Endothelial cell of umbilical vein (primary cell): ENCODE data around the gene AMH. TPM values are rescaled to one million over a fixed set of nuclear protein-coding genes. Genes with fewer than 3 reads are reported as not detected.

Experiments
- BruUV-seq: library from RNA; stranded (reverse); fragments of 400-500 nt; replicated peaks from 2 replicates; lab custom pipeline; 2021; lab: Mats Ljungman, UMichigan
- CTCF ChIA-PET: fragments of 300-600, 350-600 bp; sonication (Branson Sonifier 250); formaldehyde crosslinking; loops from one replicate; lab custom pipeline; 2021; ENCODE audit warnings: antibody characterized with exemption, inconsistent platforms; lab: Charles Lee
- POLR2A ChIA-PET: fragments of 300-600, 350-600 bp; sonication (Branson Sonifier 250); formaldehyde crosslinking; loops from one replicate; lab custom pipeline; 2021; ENCODE audit warnings: antibody characterized with exemption, inconsistent platforms; lab: Charles Lee
- DNase-seq: peaks from one replicate; pipeline ENCODE4 v3.0.0-alpha.2; 2011; ENCODE audit warnings: low read depth, low spot score
- FAIRE-seq: peaks from 2 replicates; lab custom pipeline; 2011; peaks lifted over from hg19 to GRCh38; lab: Jason Lieb, UNC
- H2AFZ ChIP-seq: 2 replicates; pipeline ENCODE4 v1.6.0; 2012; ENCODE audit warnings: low read depth, low read length, control low read depth, inconsistent platforms
- H3K27ac ChIP-seq: 2 replicates; pipeline ENCODE4 v1.5.1; 2011; ENCODE audit warnings: low read depth, mild to moderate bottlenecking, control low read depth, low read length, moderate library complexity; ENCODE audit not compliant: insufficient read depth
- H3K27me3 ChIP-seq, 2 experiments: 2 replicates each; pipeline versions ENCODE4 v1.6.0 to v1.6.1; 2011; ENCODE audit warnings: low read length in 2 of 2, mixed read lengths in 1 of 2; ENCODE audit not compliant: control insufficient read depth in 2 of 2, insufficient read depth in 2 of 2
- H3K36me3 ChIP-seq, 2 experiments: 2 replicates in 1 of 2; 3 replicates in 1 of 2; pipeline ENCODE4 v1.5.1; 2011; ENCODE audit warnings: low read length in 2 of 2, mild to moderate bottlenecking in 1 of 2, moderate library complexity in 1 of 2; ENCODE audit not compliant: control insufficient read depth in 2 of 2, insufficient read depth in 2 of 2; ENCODE audit errors: extremely low read depth in 1 of 2
- H3K4me1 ChIP-seq: 3 replicates; pipeline ENCODE4 v1.5.1; 2011; ENCODE audit warnings: mild to moderate bottlenecking, low read length; ENCODE audit not compliant: control insufficient read depth, insufficient read depth; ENCODE audit errors: extremely low read depth
- H3K4me2 ChIP-seq: 2 replicates; pipeline ENCODE4 v1.6.1; 2011; ENCODE audit warnings: low read length, control low read depth, mixed read lengths; ENCODE audit not compliant: insufficient read depth
- H3K4me3 ChIP-seq, 3 experiments: fragments of 200-600 bp in 1 of 3; sonication (generic), shearing (Covaris generic) in 1 of 3; replicated peaks in 1 of 3; 2 replicates each; pipeline ENCODE4 v1.5.1; 2011 to 2016; ENCODE audit warnings: control low read depth in 3 of 3, low read length in 3 of 3, mild to moderate bottlenecking in 2 of 3, inconsistent platforms in 1 of 3, low read depth in 1 of 3, moderate library complexity in 1 of 3; ENCODE audit not compliant: insufficient read depth in 1 of 3
- H3K79me2 ChIP-seq: 2 replicates; pipeline ENCODE4 v1.6.0; 2012; ENCODE audit warnings: low read length, inconsistent platforms; ENCODE audit not compliant: control insufficient read depth, insufficient read depth
- H3K9ac ChIP-seq: replicated peaks from 2 replicates; pipeline ENCODE3; 2011; ENCODE audit warnings: low read length, control low read depth; ENCODE audit not compliant: insufficient read depth; ENCODE audit errors: extremely low read depth
- H3K9me1 ChIP-seq: replicated peaks from 3 replicates; pipeline ENCODE4 v1.6.0; 2011; ENCODE audit warnings: mild to moderate bottlenecking, low read length; ENCODE audit not compliant: control insufficient read depth, insufficient read depth; ENCODE audit errors: extremely low read depth
- H3K9me3 ChIP-seq: replicated peaks from 2 replicates; pipeline ENCODE4 v1.5.1; 2012; ENCODE audit warnings: low read length, inconsistent platforms; ENCODE audit not compliant: control insufficient read depth, insufficient read depth
- H4K20me1 ChIP-seq: replicated peaks from 2 replicates; pipeline ENCODE3; 2011; ENCODE audit warnings: mild to moderate bottlenecking, low read length; ENCODE audit not compliant: control insufficient read depth, insufficient read depth; ENCODE audit errors: extremely low read depth
- CTCF ChIP-seq, 2 donors: IDR thresholded peaks; 1 replicate in 1 of 2; 2 replicates in 1 of 2; pipeline ENCODE4 v1.5.1; 2011; ENCODE audit warnings: low read length in 2 of 2, mild to moderate bottlenecking in 2 of 2, moderate library complexity in 2 of 2, control low read depth in 1 of 2, inconsistent platforms in 1 of 2, low read depth in 1 of 2; ENCODE audit not compliant: insufficient read depth in 1 of 2; ENCODE audit errors: extremely low read depth in 1 of 2
- EZH2 ChIP-seq: IDR thresholded peaks from 2 replicates; pipeline ENCODE4 v1.6.1; 2012; ENCODE audit warnings: borderline replicate concordance, low read depth, mild to moderate bottlenecking, moderate library complexity, low read length, inconsistent platforms; ENCODE audit not compliant: severe bottlenecking
- FOS ChIP-seq: IDR thresholded peaks from 2 replicates; pipeline ENCODE4 v1.6.1; 2011; ENCODE audit warnings: mild to moderate bottlenecking, low read length, moderate library complexity, borderline replicate concordance; ENCODE audit not compliant: insufficient read depth
- GATA2 ChIP-seq: IDR thresholded peaks from 2 replicates; pipeline ENCODE4 v1.7.0; 2011; ENCODE audit warnings: low read depth, mild to moderate bottlenecking, moderate library complexity, mixed read lengths, low read length; ENCODE audit not compliant: insufficient read length, insufficient read depth
- MYC ChIP-seq: IDR thresholded peaks from one replicate; pipeline ENCODE4 v1.6.1; 2011; ENCODE audit warnings: mild to moderate bottlenecking, low read depth, low read length
- POLR2A ChIP-seq: IDR thresholded peaks from 2 replicates; pipeline ENCODE4 v1.6.1; 2012; ENCODE audit warnings: low read depth, mild to moderate bottlenecking, control low read depth, low read length
- POLR2AphosphoS5 ChIP-seq: IDR thresholded peaks from 2 replicates; pipeline ENCODE4 v1.6.1; 2012; ENCODE audit warnings: low read depth, mild to moderate bottlenecking, control low read depth, low read length, moderate library complexity; ENCODE audit not compliant: insufficient read depth
- dilution Hi-C: fragments of 300-500 bp; cut with MboI; formaldehyde crosslinking; loops from one replicate; pipeline ENCODE4 v1.15.0; 2019; ENCODE audit warnings: low sequenced_read_pairs; ENCODE audit not compliant: extremely low pct_ligation_motif_present
- intact Hi-C: fragments of 100-400 bp; cut with micrococcal nuclease; formaldehyde crosslinking; loops from one replicate; pipeline ENCODE4 v1.10.0; 2022
- polyA plus RNA-seq, 4 experiments: library from polyadenylated mRNA; depleted of rRNA in 3 of 4; stranded (reverse) in 3 of 4; unstranded in 1 of 4; fragments of >200 nt; gene quantifications; 2 replicates each; pipeline versions ENCODE4 v1.2.1 to v1.2.3, GENCODE V29; 2011 to 2012; ENCODE audit warnings: missing spikeins in 1 of 4
- total RNA-seq: library from RNA; stranded (reverse); gene quantifications from 2 replicates; pipeline ENCODE4 v1.2.3, GENCODE V29; 2021
- TF ChIP-seq, protein P1 (sequence below): IDR thresholded peaks from 2 replicates; pipeline ENCODE4 v1.6.1; 2011; ENCODE audit not compliant: insufficient read depth, insufficient read length

AMH gene
- total and polyA plus RNA-seq, 2 donors (not counting 3 experiments of a cell fraction or from before 2014, with no cell fraction given): 3.3 to 9.6 TPM

- H3K4me2 ChIP-seq: no peak overlapping the region
- no peak for FAIRE-seq
- no peaks in the 10 kb centered on the region for H3K9me3 ChIP-seq
- TF ChIP-seq EZH2 (no peak), FOS (no peak), GATA2 (no peak), POLR2A (no peak), POLR2AphosphoS5 (no peak), CTCF (IDR thresholded peaks at IDR 0.05; ENCODE audit: extremely low read depth in 1 of 2, insufficient read depth in 1 of 2, low read depth in 1 of 2, low read length in 2 of 2) (no peak), MYC (no peak)
- TF ChIP-seq, protein P1, sequence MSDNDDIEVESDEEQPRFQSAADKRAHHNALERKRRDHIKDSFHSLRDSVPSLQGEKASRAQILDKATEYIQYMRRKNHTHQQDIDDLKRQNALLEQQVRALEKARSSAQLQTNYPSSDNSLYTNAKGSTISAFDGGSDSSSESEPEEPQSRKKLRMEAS: no peak
- H3K4me3 ChIP-seq: no peak overlapping the region
- H3K4me1 ChIP-seq: peaks cover 5% of the 10 kb centered on the region
- intact Hi-C loops (loop anchor here (5.0 kb wide), 1 partner anchor 39 kb away; the partner anchor contains the start of genes LSM7 and SPPL2B), dilution Hi-C loops (no loop called here)
- no peak for DNase-seq
- no peak overlapping the region for H2AFZ ChIP-seq
- POLR2A ChIA-PET: no interaction called here
- H3K36me3 ChIP-seq: no peaks in the 10 kb centered on the region
- H3K9ac ChIP-seq: no peak overlapping the region
- BruUV-seq: no TSS peak
- H3K9me1 ChIP-seq: no peaks in the 10 kb centered on the region
- CTCF ChIA-PET: interaction anchor here (1.2 to 2.9 kb wide), 5 partner anchors 8 to 27 kb away, joined by 3 to 14 read pairs (median 5); no protein-coding TSS in a partner anchor
- H3K27ac ChIP-seq: no peak overlapping the region
- H4K20me1 ChIP-seq: no peaks in the 10 kb centered on the region
- H3K27me3 ChIP-seq: peaks cover 35 to 38% of the 10 kb centered on the region in 2 experiments
- H3K79me2 ChIP-seq: no peaks in the 10 kb centered on the region
Measured at GRCh38 chr19:2288338-2288817, 39.3 kb downstream of the AMH start.
